ENCODE data around the gene ATF5.

DNA sequence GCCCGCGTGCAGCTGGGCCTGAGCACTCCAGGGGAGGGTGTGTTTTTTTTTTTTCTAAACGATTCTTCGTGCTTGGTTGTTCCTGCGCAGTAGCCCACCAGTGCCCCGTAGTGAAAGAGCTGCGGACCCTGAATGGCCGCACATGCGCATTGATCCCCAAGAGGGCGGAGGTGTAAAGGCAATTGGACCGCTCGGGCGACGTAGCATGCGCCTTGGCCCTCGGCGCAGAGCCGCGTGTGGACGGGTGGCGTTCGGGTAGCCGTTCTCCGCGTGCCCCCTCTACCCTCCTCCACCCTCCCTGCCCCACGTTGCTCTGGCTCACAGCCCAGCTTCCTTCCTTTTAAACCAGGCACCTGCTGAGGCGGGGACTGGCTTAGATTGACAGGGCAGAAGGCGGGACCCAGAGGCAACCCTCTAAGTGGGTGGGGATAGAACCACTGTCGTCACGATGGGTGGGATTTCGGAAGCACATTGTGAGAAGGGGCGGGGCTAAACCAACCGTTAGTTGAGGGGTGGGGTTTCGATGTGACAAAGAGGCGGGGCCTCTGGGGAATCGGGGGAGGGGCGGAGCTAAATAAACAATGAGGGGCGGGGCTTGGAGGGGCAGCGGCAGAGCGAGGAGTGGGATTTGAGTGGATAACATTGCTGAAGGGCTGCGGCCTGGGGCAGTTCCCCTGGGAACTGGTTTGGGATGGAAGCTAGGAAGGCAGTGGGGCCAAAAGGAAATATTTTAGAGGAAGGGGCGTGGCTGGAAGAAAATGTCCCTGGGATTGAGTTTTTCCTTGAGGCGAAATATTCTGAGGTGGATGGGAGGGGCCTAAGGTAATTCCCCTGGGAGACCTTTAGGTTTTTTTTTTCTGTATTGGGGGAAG, 842 bp downstream of the ATF5 start:
- TF ChIP-seq, protein P1, sequence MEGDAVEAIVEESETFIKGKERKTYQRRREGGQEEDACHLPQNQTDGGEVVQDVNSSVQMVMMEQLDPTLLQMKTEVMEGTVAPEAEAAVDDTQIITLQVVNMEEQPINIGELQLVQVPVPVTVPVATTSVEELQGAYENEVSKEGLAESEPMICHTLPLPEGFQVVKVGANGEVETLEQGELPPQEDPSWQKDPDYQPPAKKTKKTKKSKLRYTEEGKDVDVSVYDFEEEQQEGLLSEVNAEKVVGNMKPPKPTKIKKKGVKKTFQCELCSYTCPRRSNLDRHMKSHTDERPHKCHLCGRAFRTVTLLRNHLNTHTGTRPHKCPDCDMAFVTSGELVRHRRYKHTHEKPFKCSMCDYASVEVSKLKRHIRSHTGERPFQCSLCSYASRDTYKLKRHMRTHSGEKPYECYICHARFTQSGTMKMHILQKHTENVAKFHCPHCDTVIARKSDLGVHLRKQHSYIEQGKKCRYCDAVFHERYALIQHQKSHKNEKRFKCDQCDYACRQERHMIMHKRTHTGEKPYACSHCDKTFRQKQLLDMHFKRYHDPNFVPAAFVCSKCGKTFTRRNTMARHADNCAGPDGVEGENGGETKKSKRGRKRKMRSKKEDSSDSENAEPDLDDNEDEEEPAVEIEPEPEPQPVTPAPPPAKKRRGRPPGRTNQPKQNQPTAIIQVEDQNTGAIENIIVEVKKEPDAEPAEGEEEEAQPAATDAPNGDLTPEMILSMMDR (IDR thresholded peaks at IDR 0.05; ENCODE audit: insufficient read depth, low read length, poor library complexity, severe bottlenecking) = no peak
- TF ChIP-seq EZH2phosphoT487 (conservative IDR thresholded peaks at IDR 0.05; ENCODE audit: low read length) = no peak

Measured in SU-DHL-6 (cell line).